ENCODE results near the gene MTRR.

The MTRR gene

DNA sequence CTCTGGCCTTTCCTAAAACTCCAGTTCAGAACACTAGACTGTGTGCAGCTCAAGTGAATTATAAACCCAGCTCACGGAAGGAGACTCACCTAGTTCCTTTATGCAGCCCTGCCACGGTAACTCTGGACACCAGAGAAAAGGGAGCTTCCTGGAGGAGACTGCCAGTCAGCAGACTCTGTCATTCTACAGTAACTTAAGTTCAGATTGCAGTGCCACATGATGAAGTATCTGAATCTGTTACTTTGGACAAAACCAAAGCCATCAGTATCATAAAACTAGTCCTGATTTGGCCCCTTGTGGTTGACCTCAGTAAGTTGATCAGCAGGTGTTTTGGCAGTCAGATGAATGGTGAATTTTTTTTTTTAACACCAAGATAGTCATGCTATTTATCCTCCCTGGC, 2.7 kb downstream of the MTRR start:
- TF ChIP-seq POLR2A (IDR thresholded peaks at IDR 0.05; ENCODE audit: low read depth, low read length) (no peak), POU2F2 (IDR thresholded peaks at IDR 0.05; ENCODE audit: low read depth, low read length) (no peak), POLR2AphosphoS5 (IDR thresholded peaks at IDR 0.05; ENCODE audit: low read depth, low read length) (no peak), PAX5 (IDR thresholded peaks at IDR 0.05; ENCODE audit: insufficient read depth, low read length, severe bottlenecking) (no peak), TAF1 (IDR thresholded peaks at IDR 0.05; ENCODE audit: low read depth, low read length) (no peak), SPI1 (IDR thresholded peaks at IDR 0.05; ENCODE audit: low read depth, low read length) (no peak)
- DNase-seq (ENCODE audit: insufficient read length, low spot score) (no peak), FAIRE-seq (peak; percentile 13)

DNA sequence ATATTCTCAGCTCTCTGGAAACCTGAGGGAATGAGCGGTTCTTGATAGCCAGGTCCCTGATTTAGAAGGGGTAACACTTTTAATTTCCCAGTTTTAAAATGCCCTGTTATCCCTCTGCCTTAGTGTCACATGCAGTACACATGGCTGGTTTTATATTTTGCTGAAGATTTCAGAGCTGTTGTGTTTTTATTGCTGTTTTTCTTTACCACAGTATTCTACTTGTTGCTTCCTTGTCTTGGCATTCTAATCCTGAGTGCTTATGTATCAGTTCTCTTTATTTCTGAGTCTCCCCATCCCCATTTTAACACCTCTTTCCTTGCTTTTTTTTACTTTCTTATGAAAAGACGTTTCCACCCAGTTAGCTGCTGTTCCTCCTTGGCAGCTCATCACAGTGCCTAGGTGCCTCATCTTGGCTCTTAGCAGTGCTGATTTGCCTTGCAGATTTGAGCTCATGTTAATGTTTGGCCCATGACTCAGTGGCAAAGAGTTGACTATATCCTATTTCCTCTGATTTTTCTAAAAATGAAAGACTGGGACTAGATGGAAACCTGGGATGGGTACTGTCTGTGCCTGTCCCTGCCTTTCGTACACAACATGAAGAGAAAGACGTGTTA, 3.7 kb downstream of the MTRR start:
- FAIRE-seq (no peak), DNase-seq (ENCODE audit: insufficient read length, low spot score) (no peak)
- TF ChIP-seq POLR2A (IDR thresholded peaks at IDR 0.05; ENCODE audit: low read depth, low read length) (no peak), TAF1 (IDR thresholded peaks at IDR 0.05; ENCODE audit: low read depth, low read length) (no peak), POLR2AphosphoS5 (IDR thresholded peaks at IDR 0.05; ENCODE audit: low read depth, low read length) (no peak), PAX5 (IDR thresholded peaks at IDR 0.05; ENCODE audit: insufficient read depth, low read length, severe bottlenecking) (no peak), SPI1 (IDR thresholded peaks at IDR 0.05; ENCODE audit: low read depth, low read length) (no peak), POU2F2 (IDR thresholded peaks at IDR 0.05; ENCODE audit: low read depth, low read length) (no peak)

DNA sequence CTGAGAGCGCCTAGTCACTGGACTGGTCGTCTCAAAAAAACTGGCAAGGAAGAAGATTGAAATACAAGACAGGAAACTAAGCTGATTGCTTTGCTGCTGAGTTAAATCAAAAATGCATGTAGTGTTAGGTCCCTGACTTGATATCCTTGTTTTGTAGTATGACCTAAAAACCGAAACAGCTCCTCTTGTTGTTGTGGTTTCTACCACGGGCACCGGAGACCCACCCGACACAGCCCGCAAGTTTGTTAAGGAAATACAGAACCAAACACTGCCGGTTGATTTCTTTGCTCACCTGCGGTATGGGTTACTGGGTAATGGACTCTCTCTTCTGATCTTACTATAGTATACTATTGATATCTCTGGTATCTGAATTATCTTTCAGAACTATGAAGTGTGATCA, 4.3 kb downstream of the MTRR start:
- no peak for TF ChIP-seq POLR2AphosphoS5 (IDR thresholded peaks at IDR 0.05; ENCODE audit: low read depth, low read length)
- no peak for TF ChIP-seq POLR2A (IDR thresholded peaks at IDR 0.05; ENCODE audit: low read depth, low read length)
- no peak for TF ChIP-seq PAX5 (IDR thresholded peaks at IDR 0.05; ENCODE audit: insufficient read depth, low read length, severe bottlenecking)
- FAIRE-seq, result peak; percentile 5
- no peak for DNase-seq (ENCODE audit: insufficient read length, low spot score)

DNA sequence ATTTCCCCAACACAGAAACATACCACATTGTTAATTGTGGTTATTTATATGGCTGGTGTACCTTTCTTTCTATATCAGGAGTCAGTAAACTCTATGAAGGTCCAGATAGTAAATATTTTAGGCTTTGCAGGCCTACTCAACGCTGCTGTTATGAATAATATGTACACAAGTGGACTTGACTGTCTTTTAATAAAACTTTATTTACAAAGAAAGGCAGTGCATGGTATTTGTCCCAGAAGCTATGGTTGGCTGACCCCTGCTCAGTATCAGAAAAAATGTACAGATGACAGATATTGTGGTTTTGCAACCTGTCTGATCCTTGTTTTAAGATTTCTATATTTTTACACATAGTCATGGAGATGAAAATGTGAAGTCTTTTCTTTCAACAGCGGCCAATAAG, 5.7 kb downstream of the MTRR start:
- DNase-seq (ENCODE audit: insufficient read length, low spot score), result no peak
- TF ChIP-seq TAF1 (IDR thresholded peaks at IDR 0.05; ENCODE audit: low read depth, low read length) (no peak), PAX5 (IDR thresholded peaks at IDR 0.05; ENCODE audit: insufficient read depth, low read length, severe bottlenecking) (no peak), POU2F2 (IDR thresholded peaks at IDR 0.05; ENCODE audit: low read depth, low read length) (no peak), POLR2A (IDR thresholded peaks at IDR 0.05; ENCODE audit: low read depth, low read length) (no peak), SPI1 (IDR thresholded peaks at IDR 0.05; ENCODE audit: low read depth, low read length) (no peak), POLR2AphosphoS5 (IDR thresholded peaks at IDR 0.05; ENCODE audit: low read depth, low read length) (no peak)
- no peak for FAIRE-seq

DNA sequence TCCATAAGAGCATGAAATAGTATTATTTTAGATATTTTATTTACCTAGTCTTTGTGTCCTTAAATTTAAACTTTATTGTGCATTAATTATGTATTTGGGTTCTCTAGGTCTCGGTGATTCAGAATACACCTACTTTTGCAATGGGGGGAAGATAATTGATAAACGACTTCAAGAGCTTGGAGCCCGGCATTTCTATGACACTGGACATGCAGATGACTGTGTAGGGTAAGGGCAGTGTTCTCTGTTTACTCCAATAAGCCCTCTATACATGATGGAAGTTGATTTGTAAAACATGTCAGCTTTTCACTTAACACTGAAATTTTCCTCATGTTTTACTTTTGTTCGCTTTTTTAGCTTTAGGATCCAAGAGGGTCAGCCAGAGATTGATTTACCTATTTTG, 6.2 kb downstream of the MTRR start:
- DNase-seq (ENCODE audit: insufficient read length, low spot score), result no peak
- no peak for FAIRE-seq
- no peak for TF ChIP-seq POLR2AphosphoS5 (IDR thresholded peaks at IDR 0.05; ENCODE audit: low read depth, low read length)
- TF ChIP-seq PAX5 (IDR thresholded peaks at IDR 0.05; ENCODE audit: insufficient read depth, low read length, severe bottlenecking), result no peak
- TF ChIP-seq POU2F2 (IDR thresholded peaks at IDR 0.05; ENCODE audit: low read depth, low read length), result no peak
- TF ChIP-seq SPI1 (IDR thresholded peaks at IDR 0.05; ENCODE audit: low read depth, low read length), result no peak

DNA sequence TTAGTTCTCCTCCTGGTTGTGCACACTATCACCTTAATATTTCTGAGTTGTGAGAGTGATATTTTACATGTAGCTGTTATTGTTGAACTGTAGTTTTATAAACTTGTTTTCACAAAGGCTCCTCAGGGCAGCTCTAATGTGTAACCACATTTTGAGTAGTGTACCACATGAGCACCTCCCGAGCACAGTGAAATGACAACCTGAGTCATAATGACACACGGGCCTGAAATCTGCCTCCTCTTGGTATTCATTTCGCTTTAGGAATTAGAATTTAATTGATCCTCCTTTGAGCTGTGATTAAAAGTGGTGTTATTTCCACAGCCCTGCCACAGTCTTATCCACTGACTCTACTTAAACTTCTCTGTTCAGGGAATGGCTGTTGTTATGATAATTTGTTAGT, 7.9 kb downstream of the MTRR start:
- FAIRE-seq (no peak), DNase-seq (ENCODE audit: insufficient read length, low spot score) (no peak)
- TF ChIP-seq POLR2AphosphoS5 (IDR thresholded peaks at IDR 0.05; ENCODE audit: low read depth, low read length), result no peak
- TF ChIP-seq SPI1 (IDR thresholded peaks at IDR 0.05; ENCODE audit: low read depth, low read length), result no peak
- no peak for TF ChIP-seq PAX5 (IDR thresholded peaks at IDR 0.05; ENCODE audit: insufficient read depth, low read length, severe bottlenecking)
- TF ChIP-seq TAF1 (IDR thresholded peaks at IDR 0.05; ENCODE audit: low read depth, low read length), result no peak
- no peak for TF ChIP-seq POLR2A (IDR thresholded peaks at IDR 0.05; ENCODE audit: low read depth, low read length)
- no peak for TF ChIP-seq POU2F2 (IDR thresholded peaks at IDR 0.05; ENCODE audit: low read depth, low read length)

DNA sequence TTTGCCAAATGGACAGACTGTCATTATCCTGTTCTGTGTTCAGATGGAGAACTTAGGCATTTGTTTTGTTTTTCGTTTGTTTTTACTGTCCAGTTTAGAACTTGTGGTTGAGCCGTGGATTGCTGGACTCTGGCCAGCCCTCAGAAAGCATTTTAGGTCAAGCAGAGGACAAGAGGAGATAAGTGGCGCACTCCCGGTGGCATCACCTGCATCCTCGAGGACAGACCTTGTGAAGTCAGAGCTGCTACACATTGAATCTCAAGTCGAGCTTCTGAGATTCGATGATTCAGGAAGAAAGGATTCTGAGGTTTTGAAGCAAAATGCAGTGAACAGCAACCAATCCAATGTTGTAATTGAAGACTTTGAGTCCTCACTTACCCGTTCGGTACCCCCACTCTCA, 8.9 kb downstream of the MTRR start:
- DNase-seq (ENCODE audit: insufficient read length, low spot score), result no peak
- TF ChIP-seq SPI1 (IDR thresholded peaks at IDR 0.05; ENCODE audit: low read depth, low read length) (no peak), PAX5 (IDR thresholded peaks at IDR 0.05; ENCODE audit: insufficient read depth, low read length, severe bottlenecking) (no peak), POLR2AphosphoS5 (IDR thresholded peaks at IDR 0.05; ENCODE audit: low read depth, low read length) (no peak), POU2F2 (IDR thresholded peaks at IDR 0.05; ENCODE audit: low read depth, low read length) (no peak), POLR2A (IDR thresholded peaks at IDR 0.05; ENCODE audit: low read depth, low read length) (no peak), TAF1 (IDR thresholded peaks at IDR 0.05; ENCODE audit: low read depth, low read length) (no peak)
- no peak for FAIRE-seq

DNA sequence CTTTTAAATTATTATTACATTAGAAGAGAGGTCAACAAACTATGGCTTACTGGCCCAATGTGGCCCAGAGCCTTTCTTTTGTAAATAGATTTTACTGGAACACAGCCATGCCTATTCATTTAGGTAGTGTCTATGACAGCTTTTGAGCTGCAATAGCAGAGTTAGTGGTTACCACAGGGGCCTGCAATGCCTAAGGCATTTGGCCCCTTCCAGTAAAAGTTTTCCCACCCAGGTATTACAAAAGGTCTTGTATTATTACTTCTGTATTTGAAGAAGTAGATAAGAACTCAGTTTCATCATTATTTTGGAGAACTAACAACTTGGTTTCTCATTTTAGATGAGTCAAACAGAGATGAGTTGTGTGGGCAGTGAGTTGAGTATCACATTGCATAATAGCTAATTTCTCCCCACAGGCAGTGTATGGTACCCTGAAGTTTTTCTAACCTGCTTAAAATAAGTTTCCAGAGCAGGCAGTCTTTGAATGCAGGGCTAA, 9.5 kb downstream of the MTRR start:
- TF ChIP-seq POU2F2 (IDR thresholded peaks at IDR 0.05; ENCODE audit: low read depth, low read length), result no peak
- FAIRE-seq, result no peak
- peak; percentile 16 for DNase-seq (ENCODE audit: insufficient read length, low spot score)

DNA sequence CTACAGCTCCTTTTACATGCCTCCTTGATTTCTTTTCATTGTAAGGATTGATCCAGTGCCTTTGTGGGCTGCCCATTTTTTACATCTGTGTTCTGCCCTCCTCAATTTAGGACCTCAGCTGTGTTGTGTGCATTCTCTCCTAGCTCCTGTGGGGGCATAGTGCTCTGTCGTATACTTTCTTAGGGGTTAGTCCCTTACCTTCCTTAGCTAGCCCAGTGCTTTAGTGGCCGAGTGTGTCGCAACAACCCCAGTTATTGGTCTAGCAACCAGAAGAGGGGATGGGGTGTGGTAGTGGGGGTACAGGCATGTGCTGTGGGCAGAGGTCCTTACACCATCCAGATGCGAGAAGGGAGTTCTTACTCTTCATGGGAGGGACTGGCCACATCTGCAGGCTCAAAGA, 12.1 kb downstream of the MTRR start:
- TF ChIP-seq PAX5 (IDR thresholded peaks at IDR 0.05; ENCODE audit: insufficient read depth, low read length, severe bottlenecking) (no peak), POLR2AphosphoS5 (IDR thresholded peaks at IDR 0.05; ENCODE audit: low read depth, low read length) (no peak), POU2F2 (IDR thresholded peaks at IDR 0.05; ENCODE audit: low read depth, low read length) (no peak), TAF1 (IDR thresholded peaks at IDR 0.05; ENCODE audit: low read depth, low read length) (no peak)
- DNase-seq (ENCODE audit: insufficient read length, low spot score) (no peak), FAIRE-seq (no peak)

DNA sequence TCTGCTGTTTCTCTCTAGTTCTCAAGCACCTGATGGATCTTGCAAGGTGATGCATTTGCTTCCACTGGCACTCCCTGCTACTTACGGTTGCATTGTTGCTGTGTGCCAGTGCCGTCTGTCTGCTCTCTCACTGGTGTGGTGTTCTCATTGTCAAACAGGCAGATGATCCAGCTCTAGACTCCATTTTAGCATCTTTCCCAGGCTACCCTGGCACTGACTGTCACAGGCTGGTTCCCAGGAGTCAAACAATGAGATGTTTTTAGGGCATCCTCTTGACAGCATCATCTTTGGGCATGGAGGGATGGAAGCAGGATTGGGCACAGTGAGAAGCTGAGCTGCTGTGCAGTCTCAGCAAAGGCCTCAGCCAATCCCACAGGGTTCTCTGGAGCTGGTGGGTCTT, 12.9 kb downstream of the MTRR start:
- no peak for DNase-seq (ENCODE audit: insufficient read length, low spot score)
- FAIRE-seq, result no peak
- TF ChIP-seq POLR2AphosphoS5 (IDR thresholded peaks at IDR 0.05; ENCODE audit: low read depth, low read length) (no peak), POU2F2 (IDR thresholded peaks at IDR 0.05; ENCODE audit: low read depth, low read length) (no peak), PAX5 (IDR thresholded peaks at IDR 0.05; ENCODE audit: insufficient read depth, low read length, severe bottlenecking) (no peak), TAF1 (IDR thresholded peaks at IDR 0.05; ENCODE audit: low read depth, low read length) (no peak), SPI1 (IDR thresholded peaks at IDR 0.05; ENCODE audit: low read depth, low read length) (no peak), POLR2A (IDR thresholded peaks at IDR 0.05; ENCODE audit: low read depth, low read length) (no peak)
